HG03095 (cell line): ENCODE data around the gene CEP192.
"Not testable (repeated sequence)": the region's sequence is repeated elsewhere in the genome, so short reads cannot be mapped to it uniquely, and the experiment has no call there.

Experiments used
- ATAC-seq: cut with Tn5 transposase; IDR thresholded peaks from one replicate; pipeline ENCODE4 v1.9.1; 2021; ENCODE audit warnings: moderate library complexity; ENCODE audit not compliant: unreplicated experiment

Gene CEP192

GRCh38 chr18:12991821-12992179, 638 bp downstream of the CEP192 start:
- ATAC-seq: no peak

GRCh38 chr18:12993439-12993838, 2.3 kb downstream of the CEP192 start:
- ATAC-seq: no peak

- ATAC-seq: no peak
These were observed 4.3 kb downstream of the CEP192 start for GRCh38 chr18:12995424-12995823.

- no peak for ATAC-seq
These were observed 4.9 kb downstream of the CEP192 start for GRCh38 chr18:12995952-12996477.

- no peak for ATAC-seq
These were observed 5.6 kb downstream of the CEP192 start for GRCh38 chr18:12996661-12997292.

GRCh38 chr18:12997330-12997729, 6.2 kb downstream of the CEP192 start:
- ATAC-seq: not testable (repeated sequence)

- no peak for ATAC-seq
These were observed 7.3 kb downstream of the CEP192 start for GRCh38 chr18:12998332-12999060.

- no peak for ATAC-seq
These were observed 12.3 kb downstream of the CEP192 start for GRCh38 chr18:13003466-13003896.

- ATAC-seq: no peak
These were observed 13.2 kb downstream of the CEP192 start for GRCh38 chr18:13004396-13004795.

GRCh38 chr18:13005289-13005688, 14.1 kb downstream of the CEP192 start:
- no peak for ATAC-seq

- no peak for ATAC-seq
These were observed 15.5 kb downstream of the CEP192 start for GRCh38 chr18:13006531-13007247.

- no peak for ATAC-seq
These were observed 16.0 kb downstream of the CEP192 start for GRCh38 chr18:13007248-13007560.

GRCh38 chr18:13011719-13012118, 20.6 kb downstream of the CEP192 start:
- ATAC-seq: no peak

- ATAC-seq: no peak
These were observed 23.1 kb downstream of the CEP192 start for GRCh38 chr18:13014232-13014631.

GRCh38 chr18:13014818-13015217, 23.7 kb downstream of the CEP192 start:
- no peak for ATAC-seq

GRCh38 chr18:13017247-13017875, 26.2 kb downstream of the CEP192 start:
- no peak for ATAC-seq

- no peak for ATAC-seq
These were observed 27.2 kb downstream of the CEP192 start for GRCh38 chr18:13018374-13018773.

GRCh38 chr18:13019301-13019700, 28.1 kb downstream of the CEP192 start:
- ATAC-seq: no peak

- no peak for ATAC-seq
These were observed 31.5 kb downstream of the CEP192 start for GRCh38 chr18:13022644-13023043.

GRCh38 chr18:13025233-13025632, 34.1 kb downstream of the CEP192 start:
- no peak for ATAC-seq

- ATAC-seq: no peak
These were observed 35.6 kb downstream of the CEP192 start for GRCh38 chr18:13026583-13027270.
